HepG2 (cell line): ENCODE data around the gene ONECUT3. TPM values are rescaled to one million over a fixed set of nuclear protein-coding genes. Genes with fewer than 3 reads are reported as not detected.
A peak's percentile ranks its signal among the peaks of the same experiment; 100 is the strongest.

Source experiments
- ELF1 ChIP-seq: sonication (generic); formaldehyde crosslinking; IDR thresholded peaks from 2 replicates; pipeline ENCODE4 v1.4.0; 2020; ENCODE audit warnings: missing genetic modification reagents
- FOSL2 ChIP-seq: sonication (generic); formaldehyde crosslinking; IDR thresholded peaks from 2 replicates; pipeline ENCODE4 v1.4.0; 2020; ENCODE audit warnings: missing genetic modification reagents
- HDAC6 ChIP-seq: fragments of 200-600 bp; sonication (generic); IDR thresholded peaks from 2 replicates; pipeline ENCODE4 v1.7.0; 2017; ENCODE audit warnings: mild to moderate bottlenecking, antibody characterized with exemption, low read length, low read depth
- HOMEZ ChIP-seq: IDR thresholded peaks from 2 replicates; pipeline ENCODE4 v1.6.1; 2016; ENCODE audit warnings: low read depth
- HOXA5 ChIP-seq: sonication (generic); formaldehyde crosslinking; IDR thresholded peaks from 2 replicates; pipeline ENCODE4 v1.4.0; 2020; ENCODE audit warnings: missing genetic modification reagents
- MZF1 ChIP-seq: sonication (generic); formaldehyde crosslinking; IDR thresholded peaks from 2 replicates; pipeline ENCODE4 v1.8.1; 2023; ENCODE audit warnings: mild to moderate bottlenecking, missing genetic modification reagents, borderline replicate concordance
- RBFOX2 ChIP-seq: fragments of 200-400 bp; formaldehyde crosslinking; IDR thresholded peaks from 2 replicates; pipeline ENCODE4 v1.6.1; 2017; ENCODE audit warnings: low read depth, mild to moderate bottlenecking, low read length
- XRCC5 ChIP-seq: fragments of 200-400 bp; formaldehyde crosslinking; optimal IDR thresholded peaks from 2 replicates; pipeline ENCODE3; 2017; ENCODE audit warnings: mild to moderate bottlenecking, low read length
- ZFP62 ChIP-seq: sonication (generic); formaldehyde crosslinking; IDR thresholded peaks from 2 replicates; pipeline ENCODE4 v1.4.0; 2020; ENCODE audit warnings: missing genetic modification reagents
- ZMYM4 ChIP-seq: sonication (generic); formaldehyde crosslinking; IDR thresholded peaks from 2 replicates; pipeline ENCODE4 v1.8.1; 2023; ENCODE audit warnings: mild to moderate bottlenecking, missing genetic modification reagents
- ZNF318 ChIP-seq: sonication (generic); formaldehyde crosslinking; IDR thresholded peaks from 2 replicates; pipeline ENCODE4 v1.4.0; 2020; ENCODE audit warnings: mild to moderate bottlenecking, missing genetic modification reagents
- ZNF496 ChIP-seq: sonication (generic); formaldehyde crosslinking; IDR thresholded peaks from 2 replicates; pipeline ENCODE4 v1.8.1; 2023; ENCODE audit warnings: mild to moderate bottlenecking, moderate library complexity, missing genetic modification reagents; ENCODE audit not compliant: insufficient replicate concordance
- ZNF616 ChIP-seq: sonication (generic); formaldehyde crosslinking; IDR thresholded peaks from 2 replicates; pipeline ENCODE4 v1.5.0; 2020; ENCODE audit warnings: low read depth, mild to moderate bottlenecking, missing genetic modification reagents
- ZNF747 ChIP-seq: sonication (generic); formaldehyde crosslinking; IDR thresholded peaks from 2 replicates; pipeline ENCODE4 v1.8.1; 2023; ENCODE audit warnings: missing genetic modification reagents, mild to moderate bottlenecking, borderline replicate concordance
- ZNF761 ChIP-seq: sonication (generic); formaldehyde crosslinking; conservative IDR thresholded peaks from 2 replicates; pipeline ENCODE4 v1.4.0; 2020; ENCODE audit warnings: mild to moderate bottlenecking, missing genetic modification reagents
- ZNF770 ChIP-seq: sonication (generic); formaldehyde crosslinking; IDR thresholded peaks from 2 replicates; pipeline ENCODE4 v1.5.0; 2020; ENCODE audit warnings: mild to moderate bottlenecking, missing genetic modification reagents
- ZNF776 ChIP-seq: sonication (generic); formaldehyde crosslinking; IDR thresholded peaks from 2 replicates; pipeline ENCODE4 v1.4.0; 2020; ENCODE audit warnings: mild to moderate bottlenecking, missing genetic modification reagents
- ZNF883 ChIP-seq: sonication (generic); formaldehyde crosslinking; IDR thresholded peaks from 2 replicates; pipeline ENCODE4 v1.5.1; 2020; ENCODE audit warnings: mild to moderate bottlenecking, missing genetic modification reagents; ENCODE audit errors: not compliant biosample characterization
- ZSCAN22 ChIP-seq: sonication (generic); formaldehyde crosslinking; IDR thresholded peaks from 2 replicates; pipeline ENCODE4 v1.4.0; 2020; ENCODE audit warnings: mild to moderate bottlenecking, missing genetic modification reagents
- polyA plus RNA-seq, 8 experiments: library from polyadenylated mRNA; depleted of rRNA in 3 of 8; stranded (reverse) in 7 of 8; unstranded in 1 of 8; fragments of >200 nt; fragmentation: Illumina TruSeq in 4 of 8; extraction: Trizol in 4 of 8; gene quantifications; 2 replicates each; pipeline versions ENCODE4 v1.2.1 to v1.2.3, GENCODE V29; 2011 to 2016; ENCODE audit warnings: low read depth in 4 of 8, missing spikeins in 1 of 8, mixed read lengths in 1 of 8; ENCODE audit not compliant: insufficient read depth in 1 of 8
- total RNA-seq, 5 experiments: library from RNA; depleted of rRNA; stranded (reverse); fragments of >200 nt; fragmentation: Illumina TruSeq; extraction: Trizol; gene quantifications; 2 replicates each; pipeline ENCODE4 v1.2.3, GENCODE V29; 2016; ENCODE audit warnings: low read depth in 1 of 5

ONECUT3 gene
- total and polyA plus RNA-seq, 2 of the 13 experiments (the other 11 are each of a cell fraction or from before 2014, with no cell fraction given) = under 0.01 TPM; not detected in 1

- TF ChIP-seq ZNF318 (CRISPR knock-in tag) (no peak), MZF1 (CRISPR knock-in tag) (no peak), HOMEZ (no peak), ZNF776 (CRISPR knock-in tag) (no peak), ELF1 (CRISPR knock-in tag) (0 out of 2 replicates have a peak, but pooled peaks have one; percentile 18), HOXA5 (no peak), XRCC5 (peak; percentile 71), ZSCAN22 (no peak), ZNF883 (CRISPR knock-in tag) (peak; percentile 54), ZFP62 (CRISPR knock-in tag) (no peak), HDAC6 (no peak), ZNF770 (no peak), ZNF496 (CRISPR knock-in tag) (no peak), FOSL2 (CRISPR knock-in tag) (peak; percentile 16; the same call in 1 of the 2 replicates), ZNF747 (no peak), RBFOX2 (no peak), ZNF616 (CRISPR knock-in tag) (no peak), ZNF761 (CRISPR knock-in tag) (no peak), ZMYM4 (CRISPR knock-in tag) (no peak)
Observed at GRCh38 chr19:1767464-1767933, 14.2 kb downstream of the ONECUT3 start (continued).
